ENCODE measurements around the gene IGHMBP2.

IGHMBP2 gene

GRCh38 chr11:68940651-68941323 lies 37.1 kb downstream of the IGHMBP2 start:
- no peak for DNase-seq (ENCODE audit: low read depth)

DNA sequence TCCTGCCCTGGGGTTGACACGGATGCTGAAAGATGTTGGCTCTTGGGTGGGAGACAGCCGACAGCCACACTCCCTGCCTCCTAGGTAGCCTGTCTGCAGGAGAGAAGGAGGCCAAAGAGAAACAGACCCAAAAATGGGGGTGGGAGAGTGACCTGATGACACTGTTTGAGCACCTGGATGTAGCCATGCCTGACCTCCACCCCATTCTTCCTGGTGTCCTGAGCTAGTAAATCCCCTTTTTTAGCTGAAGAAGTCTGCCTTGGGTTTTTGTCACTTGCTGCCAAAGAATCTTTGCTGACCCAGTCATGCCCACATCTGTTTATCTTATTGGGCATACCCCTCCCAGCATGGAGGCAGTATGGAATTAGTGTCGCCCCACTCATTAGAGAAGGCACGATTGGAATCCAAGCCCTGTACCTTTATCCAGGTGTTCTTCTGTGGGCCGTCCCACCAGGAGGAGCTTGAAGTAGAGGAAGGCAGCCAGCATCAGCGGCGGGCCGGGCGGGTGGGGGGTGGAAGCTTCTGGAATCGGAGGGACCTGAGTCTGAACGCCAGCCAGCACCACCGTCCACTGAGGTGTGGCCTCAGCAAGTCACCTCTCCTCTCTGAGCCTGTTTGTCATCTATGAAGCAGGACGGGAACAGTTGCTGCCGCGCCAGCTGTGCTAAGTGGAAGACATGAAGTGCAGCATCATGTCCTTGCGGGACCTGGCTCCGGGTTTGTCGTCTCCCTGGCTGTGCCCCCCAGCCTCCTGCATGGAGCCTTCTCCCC lies 37.8 kb downstream of the IGHMBP2 start:
- DNase-seq (ENCODE audit: low read depth), result no peak

GRCh38 chr11:68942095-68942620 lies 38.5 kb downstream of the IGHMBP2 start:
- DNase-seq (ENCODE audit: low read depth), result no peak

GRCh38 chr11:68942751-68943271 lies 39.1 kb downstream of the IGHMBP2 start:
- DNase-seq (ENCODE audit: low read depth), result no peak

DNA sequence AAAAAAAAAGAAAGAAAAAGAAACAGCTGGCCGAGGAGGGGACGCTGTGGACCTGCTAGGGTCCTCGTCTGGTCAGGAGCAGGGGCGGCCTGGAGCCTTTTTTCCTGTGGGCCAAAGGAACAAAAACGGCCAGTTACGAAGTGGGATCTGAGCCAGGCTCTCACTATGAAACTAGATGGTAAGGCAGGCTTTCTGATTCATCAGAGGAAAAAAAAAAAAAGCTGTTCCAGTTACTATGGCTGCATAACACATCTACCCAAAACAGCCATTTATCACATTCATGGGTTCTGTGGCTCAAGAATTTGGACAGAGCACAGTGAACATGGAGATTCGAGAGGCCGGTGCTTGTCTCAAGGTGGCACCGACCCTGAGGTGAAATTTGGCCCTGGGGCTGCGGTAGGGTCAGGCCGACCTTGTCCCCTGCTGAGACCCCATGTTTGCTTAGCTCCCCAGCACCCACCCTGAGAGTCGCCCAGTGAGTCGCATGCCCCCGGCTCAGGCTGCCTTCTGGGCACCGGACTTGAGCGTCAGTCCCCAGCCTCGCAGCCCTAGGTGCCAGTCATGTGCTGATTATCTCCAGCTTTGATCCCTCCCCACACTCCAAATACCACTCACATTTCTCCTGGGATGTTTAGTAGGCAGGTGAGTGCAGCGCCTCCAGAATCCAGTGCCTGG lies 42.9 kb downstream of the IGHMBP2 start:
- DNase-seq (ENCODE audit: low read depth), result no peak

DNA sequence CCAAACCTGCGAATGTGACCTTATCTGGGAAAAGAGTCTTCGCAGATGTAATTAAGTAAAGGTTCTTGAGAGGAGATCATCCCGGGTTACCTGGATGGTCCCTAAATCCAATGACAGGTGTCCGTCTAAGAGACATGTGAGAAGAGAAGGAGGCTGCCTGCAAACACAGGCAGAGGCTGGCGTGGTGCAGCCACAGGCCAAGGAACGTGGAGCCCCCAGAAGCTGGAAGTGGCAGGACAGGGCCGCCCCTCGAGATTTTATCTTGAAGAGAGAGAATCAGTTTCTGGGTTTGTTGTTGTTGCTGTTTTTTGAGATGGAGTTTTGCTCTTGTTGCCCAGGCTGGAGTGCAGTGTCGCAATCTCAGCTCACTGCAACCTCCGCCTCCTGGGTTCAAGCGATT lies 43.5 kb downstream of the IGHMBP2 start:
- DNase-seq (ENCODE audit: low read depth), result no peak

DNA sequence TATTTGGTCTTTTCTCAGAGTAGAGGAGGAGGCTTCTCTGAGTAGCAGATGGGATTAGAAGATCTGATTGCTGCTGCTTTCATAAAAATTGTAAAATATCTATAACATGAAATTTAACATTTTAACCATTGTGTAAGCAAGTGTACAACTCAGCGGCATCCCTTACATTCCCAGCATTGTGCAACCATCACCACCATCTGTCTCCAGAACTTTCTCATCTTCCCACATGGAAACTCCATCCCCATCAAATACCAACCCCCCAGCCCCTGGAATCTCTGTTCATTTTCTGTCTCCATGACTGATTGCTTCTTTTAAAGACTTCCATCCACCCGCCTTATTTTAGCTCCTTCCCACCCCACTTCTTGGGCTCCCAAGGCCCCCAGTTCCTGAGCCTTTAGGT lies 44.8 kb downstream of the IGHMBP2 start:
- DNase-seq (ENCODE audit: low read depth), result no peak

- no peak for DNase-seq (ENCODE audit: low read depth)
Observed at GRCh38 chr11:68948935-68949334, 45.2 kb downstream of the IGHMBP2 start.

DNA sequence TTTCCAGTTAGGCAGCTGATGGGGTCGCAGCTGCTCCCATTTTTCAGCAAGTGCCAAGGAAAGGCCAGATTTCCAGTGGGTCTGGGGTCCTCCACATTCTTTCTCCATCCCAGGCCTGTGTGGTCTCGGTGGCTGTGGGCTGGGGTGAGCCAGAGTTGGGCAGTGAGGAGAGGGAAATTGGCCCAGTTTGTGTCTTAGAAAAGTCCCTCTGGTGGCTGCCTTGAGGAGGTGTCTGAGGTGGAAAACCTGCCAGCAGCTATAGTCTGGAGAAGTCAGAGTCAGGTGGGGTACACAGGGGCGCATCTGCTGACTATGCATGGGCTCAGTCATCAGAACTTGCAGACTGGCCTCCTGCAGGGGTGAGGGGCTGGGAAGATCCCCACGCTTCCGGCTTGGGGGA lies 46.6 kb downstream of the IGHMBP2 start:
- DNase-seq (ENCODE audit: low read depth), result no peak

DNA sequence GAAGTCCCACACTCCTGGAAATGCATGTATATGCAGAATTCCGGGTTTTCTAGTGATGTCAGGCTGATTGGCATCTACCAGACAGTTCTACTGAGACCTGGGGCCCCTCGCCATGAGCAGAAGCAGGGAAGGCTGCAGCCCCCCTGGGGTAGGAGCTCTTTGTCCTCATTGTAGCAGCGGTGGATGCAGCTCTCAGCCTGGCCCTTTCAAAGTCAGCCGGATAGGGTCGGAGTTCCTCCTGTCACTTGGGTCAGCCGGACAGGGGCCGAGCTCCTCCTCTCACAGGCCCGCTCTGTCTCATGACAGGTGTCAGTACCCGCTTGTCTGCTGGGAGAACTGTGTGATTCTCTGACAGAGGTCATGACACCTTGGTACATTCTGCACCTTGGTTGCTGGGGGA lies 47.1 kb downstream of the IGHMBP2 start:
- no peak for DNase-seq (ENCODE audit: low read depth)

DNA sequence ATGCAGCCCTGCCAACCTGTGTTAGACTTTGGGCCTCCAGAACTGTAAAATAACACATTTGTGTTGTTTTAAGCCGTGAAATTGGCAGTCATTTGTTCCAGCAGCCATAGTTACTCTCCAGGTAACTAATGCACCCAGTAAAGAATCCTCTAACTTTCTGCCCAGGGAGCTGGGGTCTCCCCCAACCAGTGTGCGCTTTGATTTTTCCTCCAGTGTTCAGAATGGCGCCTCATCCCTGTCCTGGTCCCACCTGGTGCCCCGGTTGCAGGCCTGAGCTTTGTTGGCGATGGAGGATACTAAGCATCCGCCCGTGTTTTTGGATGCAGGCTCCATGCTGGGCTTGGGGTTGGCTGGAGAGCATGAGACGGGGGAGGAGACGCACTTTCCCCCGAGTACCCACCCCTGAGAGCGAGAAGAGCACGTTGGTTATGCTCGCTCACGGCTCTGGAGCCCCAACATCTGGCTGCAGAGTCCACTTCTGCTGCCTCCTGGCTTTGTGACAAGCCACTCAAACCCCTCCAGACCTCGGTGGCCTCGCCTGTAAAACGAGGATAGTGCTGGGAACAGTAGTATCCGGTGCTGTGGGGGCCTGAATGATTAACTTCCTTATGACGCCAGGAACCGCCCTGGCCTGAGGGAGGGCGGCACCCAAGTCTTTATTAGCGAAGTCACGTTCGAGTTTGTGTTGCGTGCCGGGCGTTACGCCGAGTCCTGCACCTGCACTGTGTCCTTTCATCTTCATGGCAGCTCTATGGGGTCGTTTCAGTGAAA lies 51.3 kb downstream of the IGHMBP2 start:
- DNase-seq (ENCODE audit: low read depth), result no peak

GRCh38 chr11:68955607-68955958 lies 51.9 kb downstream of the IGHMBP2 start:
- DNase-seq (ENCODE audit: low read depth), result no peak

DNA sequence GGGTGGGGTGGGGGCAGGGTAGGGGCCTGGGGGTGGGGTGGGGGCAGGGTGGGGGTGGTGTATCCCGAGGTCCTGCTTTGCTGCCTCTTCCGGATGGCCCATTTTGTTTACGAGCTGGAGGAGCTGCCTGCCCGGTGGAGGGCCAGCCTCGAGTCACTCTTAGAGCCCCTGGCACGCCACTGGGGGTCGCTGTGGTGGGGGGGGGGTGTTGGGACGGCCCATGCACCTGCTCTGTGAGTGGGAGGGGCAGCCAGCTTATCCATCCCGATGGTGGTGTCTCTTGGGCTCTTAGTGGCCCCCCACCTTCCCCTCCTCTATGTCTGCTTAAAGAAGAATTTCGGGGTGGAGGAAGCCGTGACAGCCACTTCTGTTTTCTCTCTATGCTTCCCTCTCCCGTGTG lies 52.5 kb downstream of the IGHMBP2 start:
- DNase-seq (ENCODE audit: low read depth), result peak; percentile 22

DNA sequence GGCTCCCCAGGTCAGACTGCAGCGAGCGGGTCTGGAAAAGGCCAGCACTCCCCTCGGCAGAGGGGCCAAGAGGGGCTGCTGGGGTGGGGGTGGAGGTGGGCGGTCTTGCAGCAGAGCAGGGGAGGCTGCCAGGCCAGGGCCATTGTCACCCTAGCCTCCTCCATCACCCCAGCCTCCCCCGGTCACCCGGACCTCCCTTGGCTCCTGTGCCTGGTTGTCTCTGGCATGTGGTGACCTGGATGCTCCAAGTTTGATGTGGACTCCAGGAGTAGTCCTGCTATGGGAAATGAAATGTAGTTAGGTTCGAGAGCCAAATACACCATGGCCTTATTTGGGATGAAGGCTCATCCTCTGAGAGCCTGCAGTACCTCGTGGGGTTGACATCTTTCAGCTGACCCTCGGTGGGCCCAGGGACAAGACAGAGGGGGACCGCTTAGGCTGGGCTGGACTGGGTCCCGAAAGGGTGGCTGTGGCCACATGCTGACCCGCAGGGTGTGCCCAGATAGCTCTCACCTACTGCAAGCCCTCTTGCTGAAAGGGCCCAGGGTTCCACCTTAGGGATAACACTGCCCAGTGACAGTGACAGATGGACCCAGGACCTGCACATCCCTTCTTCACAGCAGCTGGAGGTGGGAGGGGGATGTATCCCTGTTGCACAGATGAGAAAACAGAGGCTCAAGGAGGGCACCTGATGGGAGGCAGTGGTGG lies 53.0 kb downstream of the IGHMBP2 start:
- no peak for DNase-seq (ENCODE audit: low read depth)

- DNase-seq (ENCODE audit: low read depth), result no peak
Observed at GRCh38 chr11:68958211-68958610, 54.5 kb downstream of the IGHMBP2 start.

DNA sequence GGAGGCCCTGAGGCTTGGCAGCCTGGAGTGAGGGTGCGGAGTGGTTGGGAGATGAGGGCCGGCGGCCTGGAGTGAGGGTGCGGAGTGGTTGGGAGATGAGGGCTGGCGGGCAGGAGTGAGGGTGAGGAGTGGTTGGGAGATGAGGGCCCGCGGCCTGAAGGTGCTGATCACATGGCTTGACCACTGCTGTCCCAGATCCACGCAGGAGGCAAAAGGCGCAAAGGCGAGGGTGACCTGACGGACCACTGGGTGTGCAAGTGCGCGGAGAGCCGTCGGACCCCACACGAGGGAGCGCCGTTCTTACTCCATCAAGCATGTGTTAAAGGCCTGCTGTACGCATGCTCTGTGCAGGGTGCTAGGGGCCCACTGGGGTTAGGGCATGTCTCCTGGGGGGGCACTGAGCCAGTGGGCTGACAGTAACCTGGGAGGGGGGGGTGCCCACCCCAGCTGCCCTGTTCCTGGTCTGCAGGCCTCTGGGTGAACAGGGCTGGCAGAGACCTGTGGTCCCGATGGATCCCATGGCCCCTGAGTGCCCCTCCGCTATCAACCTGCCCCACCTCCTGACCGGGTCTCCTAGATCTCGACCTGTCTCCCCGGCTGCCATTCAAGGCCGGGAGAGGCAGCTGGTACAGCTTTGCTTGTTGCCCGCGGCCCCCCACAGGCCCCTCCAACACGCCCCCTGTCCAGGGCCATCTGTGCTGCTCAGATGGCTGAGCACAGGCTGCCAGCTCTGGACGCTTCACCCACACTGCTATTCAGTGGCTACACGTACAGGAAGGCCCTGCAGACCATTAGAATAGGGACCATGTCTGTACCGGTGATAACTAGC lies 56.0 kb downstream of the IGHMBP2 start:
- DNase-seq (ENCODE audit: low read depth), result no peak

- DNase-seq (ENCODE audit: low read depth), result no peak
Observed at GRCh38 chr11:68960294-68961071, 56.8 kb downstream of the IGHMBP2 start.

DNA sequence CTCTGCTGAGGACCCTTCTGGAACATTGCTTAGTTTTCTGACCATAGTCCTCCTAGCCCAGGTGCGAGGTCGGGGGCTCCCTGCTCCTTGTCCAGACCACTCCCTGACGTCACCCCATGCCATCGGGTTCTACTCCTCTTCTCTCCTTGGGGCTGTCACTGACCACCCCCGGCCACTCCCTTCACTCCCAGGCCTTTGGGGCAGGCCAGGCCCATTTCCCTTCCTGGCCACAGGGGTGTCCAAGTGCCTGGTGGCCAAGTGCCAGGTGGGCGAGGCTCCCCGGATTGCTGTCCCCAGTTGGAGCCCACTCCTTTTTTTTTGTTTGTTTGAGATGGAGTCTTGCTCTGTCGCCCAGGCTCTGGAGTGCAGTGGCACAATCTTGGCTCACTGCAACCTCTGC lies 57.6 kb downstream of the IGHMBP2 start:
- DNase-seq (ENCODE audit: low read depth), result no peak

DNA sequence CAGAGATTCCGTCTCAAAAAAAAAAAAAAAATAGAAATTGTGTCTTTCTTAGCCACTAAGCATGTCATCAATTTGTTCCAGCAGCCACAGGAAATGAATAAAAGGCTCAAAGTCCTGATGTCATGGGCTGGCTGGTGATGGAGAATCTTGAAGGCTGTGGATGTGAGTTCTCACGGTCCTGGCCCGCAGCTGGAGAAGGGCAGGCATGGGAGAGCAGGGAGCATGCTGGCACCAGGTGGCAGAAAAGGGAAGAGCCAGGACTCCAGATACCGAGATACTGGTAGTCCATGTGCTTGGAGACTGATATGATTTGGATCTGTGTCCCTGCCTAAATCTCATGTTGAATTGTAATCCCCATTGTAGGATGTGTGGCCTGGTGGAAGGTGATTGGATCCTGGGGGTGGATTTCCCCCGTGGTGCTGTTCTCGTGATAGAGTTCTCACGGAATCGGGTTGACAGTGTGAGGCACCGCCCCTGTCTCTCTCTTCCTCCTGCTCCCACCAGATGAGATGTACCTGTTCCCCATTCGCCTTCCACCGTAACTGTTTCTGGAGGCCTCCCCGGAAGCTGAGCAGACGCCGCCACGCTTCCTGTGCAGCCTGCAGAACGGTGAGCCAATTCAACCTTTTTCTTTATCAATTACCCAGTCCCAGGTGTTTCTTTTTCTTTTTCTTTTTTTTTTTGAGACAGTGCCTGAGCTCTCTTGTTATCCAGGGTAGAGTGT lies 59.0 kb downstream of the IGHMBP2 start:
- peak; percentile 61 for DNase-seq (ENCODE audit: low read depth)
